ENCODE results near the gene LHB. TPM values are rescaled to one million over a fixed set of nuclear protein-coding genes. Genes with fewer than 3 reads are reported as not detected.
"Not testable (repeated sequence)": the region's sequence is repeated elsewhere in the genome, so short reads cannot be mapped to it uniquely, and the experiment has no call there.

The LHB gene
- total RNA-seq, 2 donors from 2014 or later, result not detected

- no peak for TF ChIP-seq CTCF (IDR thresholded peaks at IDR 0.05)
- Histone ChIP-seq H3K4me3 (no peak overlapping the region), H3K4me1 (peaks cover 4% of the 10 kb centered on the region), H3K36me3 (no peaks in the 10 kb centered on the region), H3K27ac (no peak overlapping the region), H3K27me3 (peaks cover 20% of the 10 kb centered on the region), H3K9me3 (no peaks in the 10 kb centered on the region), H3K9ac (ENCODE audit: low read depth in 2 of 2, low read length in 2 of 2) (no peak overlapping the region)
- intact Hi-C loops (cut with DNase I), result no loop called here
- no peak for DNase-seq
These were observed 44.1 kb upstream of the LHB start for GRCh38 chr19:49061000-49061399.

GRCh38 chr19:49059053-49059452 lies 42.2 kb upstream of the LHB start:
- H3K4me1 ChIP-seq, result peaks cover 4% of the 10 kb centered on the region
- intact Hi-C loops (cut with DNase I), result no loop called here
- H3K27ac ChIP-seq, result no peak overlapping the region
- no peak overlapping the region for H3K9ac ChIP-seq (ENCODE audit: low read depth in 2 of 2, low read length in 2 of 2)
- no peak overlapping the region for H3K4me3 ChIP-seq
- H3K9me3 ChIP-seq, result no peaks in the 10 kb centered on the region
- no peaks in the 10 kb centered on the region for H3K36me3 ChIP-seq
- no peak for TF ChIP-seq CTCF (IDR thresholded peaks at IDR 0.05)
- DNase-seq, result no peak
- H3K27me3 ChIP-seq, result peaks cover 13% of the 10 kb centered on the region

GRCh38 chr19:49058562-49058961 lies 41.7 kb upstream of the LHB start:
- Histone ChIP-seq H3K36me3 (no peaks in the 10 kb centered on the region), H3K4me3 (no peak overlapping the region), H3K27me3 (peaks cover 13% of the 10 kb centered on the region), H3K9ac (ENCODE audit: low read depth in 2 of 2, low read length in 2 of 2) (no peak overlapping the region), H3K4me1 (peaks cover 4% of the 10 kb centered on the region), H3K9me3 (no peaks in the 10 kb centered on the region), H3K27ac (no peak overlapping the region)
- no peak for TF ChIP-seq CTCF (IDR thresholded peaks at IDR 0.05)
- peak; percentile 31 for DNase-seq
- intact Hi-C loops (cut with DNase I), result no loop called here

GRCh38 chr19:49057636-49058234 lies 40.8 kb upstream of the LHB start, which contains the start of gene CGB7:
CGB7 (minus strand) TSS chr19:49057749; CDS start chr19:49055375, 2,374 bp downstream.
- TF ChIP-seq CTCF (IDR thresholded peaks at IDR 0.05), result no peak
- Histone ChIP-seq H3K4me1 (peaks cover 4% of the 10 kb centered on the region), H3K4me3 (peak within 1 kb of the TSS; percentile 28), H3K9me3 (no peaks in the 10 kb centered on the region), H3K9ac (ENCODE audit: low read depth in 2 of 2, low read length in 2 of 2) (peak within 1 kb of the TSS in 1 of 2 donors; percentile 50), H3K36me3 (no peaks in the 10 kb centered on the region), H3K27me3 (peaks cover 13% of the 10 kb centered on the region), H3K27ac (no peak within 1 kb of the TSS)
- DNase-seq, result peak; percentile 89
- intact Hi-C loops (cut with DNase I), result no loop called here

- DNase-seq; H3K27ac ChIP-seq; H3K4me1 ChIP-seq; H3K9me3 ChIP-seq; intact Hi-C loops (cut with DNase I); H3K36me3 ChIP-seq: not testable (repeated sequence)
- peaks cover 13% of the 10 kb centered on the region for H3K27me3 ChIP-seq
- H3K4me3 ChIP-seq, result peak overlapping the region; percentile 28
- H3K9ac ChIP-seq (ENCODE audit: low read depth in 2 of 2, low read length in 2 of 2), result peak overlapping the region in 1 of 2 donors; percentile 50
These were observed 40.2 kb upstream of the LHB start for GRCh38 chr19:49056902-49057596.
